GM18507 (cell line): ENCODE results near the gene KIF23.

Experiments used
- DNase-seq: peaks from one replicate; pipeline ENCODE4 v3.0.0; 2011; ENCODE audit warnings: low read depth; ENCODE audit not compliant: insufficient read length; ENCODE audit errors: extremely low spot score
- FAIRE-seq: peaks from 2 replicates; lab custom pipeline; 2011; peaks lifted over from hg19 to GRCh38; lab: Jason Lieb, UNC

Gene KIF23

GRCh38 chr15:69459066-69459465, 44.9 kb downstream of the KIF23 start:
- FAIRE-seq (no peak), DNase-seq (no peak)

GRCh38 chr15:69460481-69460880, 46.3 kb downstream of the KIF23 start:
- FAIRE-seq (no peak), DNase-seq (no peak)

GRCh38 chr15:69462030-69462492, 47.9 kb downstream of the KIF23 start:
- DNase-seq (no peak), FAIRE-seq (no peak)

- peak; percentile 92 for FAIRE-seq
- peak; percentile 96 for DNase-seq
Measured at GRCh38 chr15:69462493-69463181, 48.5 kb downstream of the KIF23 start.

GRCh38 chr15:69463182-69463756, 49.1 kb downstream of the KIF23 start:
- no peak for DNase-seq

DNA sequence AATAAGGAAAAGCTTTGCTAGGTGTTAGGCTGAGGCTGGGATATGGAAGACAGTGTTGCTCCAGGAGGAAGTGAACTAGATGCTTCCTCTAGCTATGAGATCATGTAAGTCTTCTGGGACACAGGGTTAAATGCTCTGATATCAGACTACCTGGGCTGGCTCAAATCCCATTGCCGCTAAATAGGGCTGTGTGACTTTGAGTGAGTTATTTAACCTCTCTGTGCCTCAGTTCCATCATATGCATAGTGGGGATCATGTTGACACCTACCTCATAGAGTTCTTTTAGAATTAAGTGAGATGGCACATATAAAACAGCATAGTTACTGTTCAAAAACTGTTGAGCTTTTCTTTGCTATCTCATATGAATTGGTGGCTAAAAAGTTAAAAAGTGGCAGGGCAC, 51.1 kb downstream of the KIF23 start:
- DNase-seq, result no peak
- no peak for FAIRE-seq

More at GRCh38 chr15:69463182-69463756, 49.1 kb downstream of the KIF23 start:
- no peak for FAIRE-seq

DNA sequence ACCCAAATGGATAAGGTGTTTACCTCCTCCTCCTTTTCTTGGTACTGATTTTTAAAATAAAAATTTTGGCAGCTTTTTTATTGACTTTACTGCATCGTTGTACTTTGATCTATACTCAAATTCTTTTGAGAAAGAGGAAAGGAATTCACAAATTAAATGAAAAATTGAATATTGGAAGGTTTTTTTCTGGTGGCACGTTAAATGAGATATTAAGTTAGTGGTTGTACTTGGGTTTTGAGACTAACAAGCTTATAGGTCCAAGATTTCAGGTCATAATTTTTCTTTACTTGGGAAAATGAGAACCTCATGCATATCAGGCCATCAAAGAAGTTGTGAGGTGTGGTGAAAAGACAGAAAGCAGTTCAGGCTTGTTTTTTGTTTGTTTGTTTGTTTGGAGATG, 52.6 kb downstream of the KIF23 start:
- no peak for DNase-seq
- FAIRE-seq, result no peak

DNA sequence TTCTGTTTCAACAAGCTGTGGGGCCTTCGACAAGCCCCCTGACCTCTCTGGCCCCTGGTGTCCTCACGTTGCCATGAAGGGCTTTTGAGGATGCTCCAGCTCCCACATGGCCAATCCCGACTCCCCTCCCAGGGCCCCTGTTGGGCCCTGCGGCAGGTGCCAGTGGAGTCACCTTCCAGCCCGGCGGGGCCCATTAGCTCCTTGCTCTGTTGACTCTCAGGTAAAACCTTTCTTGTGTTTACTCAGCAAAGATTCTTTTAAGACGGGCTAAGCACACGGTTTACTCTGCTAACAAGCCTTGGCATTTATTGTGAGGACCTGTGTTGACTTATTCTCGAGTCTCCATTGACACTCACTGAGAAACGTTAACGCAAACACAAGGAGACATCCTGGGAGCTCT, 53.5 kb downstream of the KIF23 start:
- no peak for DNase-seq

GRCh38 chr15:69468241-69469121, 54.3 kb downstream of the KIF23 start:
- no peak for DNase-seq

More for the DNA sequence above, 53.5 kb downstream of the KIF23 start:
- FAIRE-seq, result no peak

GRCh38 chr15:69469467-69470201, 55.5 kb downstream of the KIF23 start:
- FAIRE-seq, result no peak
- no peak for DNase-seq

More at GRCh38 chr15:69468241-69469121, 54.3 kb downstream of the KIF23 start:
- FAIRE-seq, result no peak

GRCh38 chr15:69472046-69472445, 57.9 kb downstream of the KIF23 start:
- DNase-seq (no peak), FAIRE-seq (no peak)

GRCh38 chr15:69472562-69472961, 58.4 kb downstream of the KIF23 start:
- FAIRE-seq, result no peak
- no peak for DNase-seq

GRCh38 chr15:69474291-69474690, 60.1 kb downstream of the KIF23 start:
- DNase-seq, result no peak
- FAIRE-seq, result no peak

DNA sequence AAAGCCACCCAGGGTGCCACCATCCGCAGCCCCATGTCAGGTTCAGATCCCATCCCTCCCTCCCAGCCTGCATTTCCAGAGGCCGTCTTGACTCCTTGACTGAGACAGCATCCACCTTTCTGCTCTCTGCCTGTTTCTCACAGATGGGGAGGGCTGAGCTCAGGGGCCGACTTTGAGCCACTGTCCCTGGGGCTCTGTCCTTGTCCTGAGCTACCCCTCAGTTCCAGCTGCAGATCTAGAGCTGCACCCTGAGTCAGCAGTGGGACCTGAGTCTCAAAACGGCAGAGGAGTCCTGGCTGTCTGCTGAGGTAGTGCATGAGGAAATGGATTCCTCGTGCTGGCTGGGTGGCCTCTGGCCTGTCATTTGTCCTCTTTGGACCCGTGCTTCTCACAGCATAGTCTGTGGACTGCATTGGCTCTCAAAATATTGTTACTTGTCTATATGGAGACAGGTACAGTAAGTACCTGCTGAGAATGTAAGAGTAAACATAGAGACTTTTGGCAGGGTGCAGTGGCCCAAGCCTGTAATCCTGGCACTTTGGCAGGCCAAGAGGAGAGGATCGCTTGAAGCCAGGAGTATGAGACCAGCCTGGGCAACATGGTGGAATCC, 60.8 kb downstream of the KIF23 start:
- DNase-seq, result no peak
- FAIRE-seq, result no peak

DNA sequence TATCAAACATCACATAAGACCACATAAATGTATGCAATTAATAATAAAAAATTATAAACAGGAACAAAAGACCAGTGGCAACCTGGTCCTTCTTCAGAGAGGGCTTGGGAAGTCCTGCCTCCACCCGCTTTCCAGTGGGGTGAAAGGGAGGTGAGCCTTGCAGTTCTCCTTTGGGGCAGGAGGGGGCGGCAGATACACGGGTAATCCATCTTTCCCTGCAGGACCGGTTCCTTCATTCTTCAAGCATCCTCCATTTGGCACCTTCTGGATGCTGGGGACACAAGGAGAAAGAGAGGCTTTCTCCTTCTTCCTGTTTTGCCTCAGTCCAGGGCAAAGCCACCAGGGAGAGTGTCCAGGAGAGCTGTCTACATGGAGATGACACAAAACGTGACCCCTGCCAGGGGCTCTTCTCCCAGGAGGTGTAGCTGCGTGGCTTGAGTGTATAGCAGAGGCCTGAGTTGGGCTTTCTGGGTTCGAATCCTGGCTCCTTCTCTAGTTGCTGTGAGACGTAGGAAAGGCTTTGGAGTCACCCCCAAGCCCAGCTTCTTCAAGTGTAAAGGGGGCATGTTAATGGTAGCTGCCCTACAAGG, 61.7 kb downstream of the KIF23 start:
- FAIRE-seq (peak; percentile 86), DNase-seq (no peak)

DNA sequence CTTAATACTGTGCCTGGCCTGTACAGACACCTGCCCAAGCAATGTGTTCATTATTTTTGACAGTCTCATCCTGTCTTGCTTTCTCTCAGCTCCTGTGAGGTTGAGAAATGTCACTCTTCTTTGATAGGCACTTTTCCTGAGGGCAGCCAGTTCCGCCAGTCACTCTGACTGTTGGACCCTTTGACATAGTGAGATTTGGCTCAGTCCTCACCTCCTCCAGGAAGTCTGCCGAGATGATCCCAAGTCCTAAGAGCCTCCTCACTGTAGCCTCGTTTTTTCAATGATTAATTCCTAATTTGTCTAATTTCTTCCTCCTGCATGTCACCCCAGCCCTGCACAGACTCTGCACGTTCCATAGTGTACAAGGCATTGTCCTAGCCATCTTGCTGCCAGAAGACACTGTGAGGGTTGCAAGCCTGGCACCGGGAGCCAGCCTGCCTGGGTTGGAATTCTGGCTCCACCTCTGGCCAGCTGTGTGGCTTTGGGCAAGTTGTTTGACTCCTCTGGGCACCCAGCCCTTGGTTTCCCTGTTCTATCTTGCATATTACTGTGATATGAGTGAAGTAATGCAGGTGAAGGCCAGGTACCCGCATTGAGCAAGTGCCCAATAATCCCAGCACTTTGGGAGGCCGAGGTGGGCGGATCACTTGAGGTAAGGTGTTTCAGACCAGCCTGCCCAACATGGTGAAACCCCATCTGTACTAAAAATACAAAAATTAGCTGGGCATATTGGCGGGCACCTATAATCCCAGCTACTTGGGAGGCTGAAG, 62.7 kb downstream of the KIF23 start:
- FAIRE-seq (no peak), DNase-seq (no peak)

GRCh38 chr15:69478259-69478781, 64.2 kb downstream of the KIF23 start:
- DNase-seq, result peak; percentile 22
- FAIRE-seq, result no peak

DNA sequence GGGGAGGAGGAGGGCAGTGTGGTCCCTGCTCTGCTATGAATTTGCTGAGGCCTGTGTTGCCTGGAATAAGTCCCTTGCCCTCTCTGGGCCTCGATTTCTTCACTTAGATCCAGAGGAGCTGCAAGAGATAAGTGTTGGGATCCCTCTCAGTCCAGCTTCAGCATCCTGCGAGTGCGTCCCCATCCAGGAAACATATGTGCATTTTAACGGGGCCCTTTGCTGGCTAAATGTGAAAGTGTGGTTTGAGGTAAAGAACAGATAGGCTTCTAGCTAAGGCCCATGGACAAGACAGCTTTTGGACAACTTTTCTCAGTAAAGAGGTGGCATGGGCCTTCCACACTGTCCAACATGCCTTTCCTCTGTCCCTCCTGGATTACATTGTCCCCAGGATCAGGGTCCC, 64.9 kb downstream of the KIF23 start:
- no peak for DNase-seq
- FAIRE-seq, result no peak
